Measurements from ENCODE around the gene LYRM7. TPM values are rescaled to one million over a fixed set of nuclear protein-coding genes. Genes with fewer than 3 reads are reported as not detected.
"Not testable (repeated sequence)": the region's sequence is repeated elsewhere in the genome, so short reads cannot be mapped to it uniquely, and the experiment has no call there.

The LYRM7 gene
- total RNA-seq, result 5.5 TPM
- long read RNA-seq, full-length matches to known transcripts, result 12 of 18 reads
- long read RNA-seq, partial matches to known transcripts, result 1 of 18 reads
- long read RNA-seq, other reads (novel, unspliced or antisense), result 5 of 18 reads

DNA sequence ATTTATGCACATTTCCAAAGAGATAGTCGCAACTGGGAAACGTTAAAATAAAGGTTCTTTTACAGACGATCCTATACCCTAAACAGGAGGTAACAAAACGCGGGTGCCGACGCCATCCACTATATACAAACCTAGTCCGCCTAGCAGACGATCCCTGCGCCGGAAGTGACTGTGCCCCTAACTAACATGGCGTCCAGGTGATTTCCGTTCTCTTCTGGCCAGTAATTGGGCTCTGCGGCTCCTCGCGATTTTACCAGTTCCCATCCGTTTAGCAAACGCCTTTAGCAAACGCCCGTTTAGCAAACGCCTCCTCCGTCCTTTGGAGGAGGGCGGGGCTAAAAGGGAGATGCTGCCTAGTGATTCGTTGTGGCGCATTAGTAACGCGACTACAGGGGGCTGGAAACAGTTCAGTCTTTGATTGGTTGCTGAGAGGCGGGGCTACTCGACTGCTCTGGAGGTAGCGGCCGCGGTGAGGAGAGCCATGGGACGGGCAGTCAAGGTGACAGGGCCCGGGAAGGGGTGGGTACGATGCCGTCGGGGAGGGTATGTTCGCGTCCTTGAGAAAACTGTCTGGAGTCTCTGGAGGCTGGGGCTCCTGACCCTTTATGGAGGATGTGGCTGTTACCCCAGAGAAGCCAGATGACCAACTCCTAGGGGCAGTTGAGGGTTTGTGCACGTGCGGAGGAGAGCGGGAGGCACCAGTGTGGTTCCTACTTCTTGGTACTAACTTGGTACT is at the start of gene LYRM7:
TSS of gene LYRM7 (plus strand) at position 405 of the 736 bp plus-strand sequence. CDS start at position 482, 77 bp downstream.
- TF ChIP-seq, protein P1, sequence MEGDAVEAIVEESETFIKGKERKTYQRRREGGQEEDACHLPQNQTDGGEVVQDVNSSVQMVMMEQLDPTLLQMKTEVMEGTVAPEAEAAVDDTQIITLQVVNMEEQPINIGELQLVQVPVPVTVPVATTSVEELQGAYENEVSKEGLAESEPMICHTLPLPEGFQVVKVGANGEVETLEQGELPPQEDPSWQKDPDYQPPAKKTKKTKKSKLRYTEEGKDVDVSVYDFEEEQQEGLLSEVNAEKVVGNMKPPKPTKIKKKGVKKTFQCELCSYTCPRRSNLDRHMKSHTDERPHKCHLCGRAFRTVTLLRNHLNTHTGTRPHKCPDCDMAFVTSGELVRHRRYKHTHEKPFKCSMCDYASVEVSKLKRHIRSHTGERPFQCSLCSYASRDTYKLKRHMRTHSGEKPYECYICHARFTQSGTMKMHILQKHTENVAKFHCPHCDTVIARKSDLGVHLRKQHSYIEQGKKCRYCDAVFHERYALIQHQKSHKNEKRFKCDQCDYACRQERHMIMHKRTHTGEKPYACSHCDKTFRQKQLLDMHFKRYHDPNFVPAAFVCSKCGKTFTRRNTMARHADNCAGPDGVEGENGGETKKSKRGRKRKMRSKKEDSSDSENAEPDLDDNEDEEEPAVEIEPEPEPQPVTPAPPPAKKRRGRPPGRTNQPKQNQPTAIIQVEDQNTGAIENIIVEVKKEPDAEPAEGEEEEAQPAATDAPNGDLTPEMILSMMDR (IDR thresholded peaks at IDR 0.05), result no peak
- Histone ChIP-seq H3K4me3 (peak within 1 kb of the TSS; percentile 64), H3K36me3 (no peaks in the 10 kb centered on the region), H3K9me3 (no peaks in the 10 kb centered on the region), H3K27ac (peak within 1 kb of the TSS; percentile 73), H3K4me1 (peaks cover 25% of the 10 kb centered on the region), H3K27me3 (ENCODE audit: low read depth) (no peaks in the 10 kb centered on the region)
- intact Hi-C loops (cut with DNase I), result no loop called here
- ATAC-seq (peak; percentile 99), DNase-seq (peak; percentile 97)

DNA sequence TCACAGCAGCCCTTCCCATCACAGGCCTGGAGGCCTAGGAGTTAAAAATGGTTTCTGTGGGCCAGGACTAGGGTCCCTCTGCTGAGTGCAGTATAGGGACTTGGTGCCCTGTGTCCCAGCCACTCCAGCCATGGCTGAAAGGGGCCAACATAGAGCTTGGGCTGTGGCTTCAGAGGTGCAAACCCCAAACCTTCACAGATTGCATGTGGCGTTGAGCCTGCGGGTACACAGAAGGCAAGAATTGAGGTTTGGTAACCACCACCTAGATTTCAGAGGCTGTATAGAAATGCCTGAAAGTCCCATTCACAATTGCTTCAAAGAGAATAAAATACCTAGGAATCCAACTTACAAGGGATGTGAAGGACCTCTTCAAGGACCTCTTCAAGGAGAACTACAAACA is 43.5 kb upstream of the LYRM7 start:
- DNase-seq; H3K4me3 ChIP-seq; H3K27ac ChIP-seq; intact Hi-C loops (cut with DNase I); ATAC-seq; H3K9me3 ChIP-seq; H3K4me1 ChIP-seq; H3K36me3 ChIP-seq; H3K27me3 ChIP-seq (ENCODE audit: low read depth): not testable (repeated sequence)

DNA sequence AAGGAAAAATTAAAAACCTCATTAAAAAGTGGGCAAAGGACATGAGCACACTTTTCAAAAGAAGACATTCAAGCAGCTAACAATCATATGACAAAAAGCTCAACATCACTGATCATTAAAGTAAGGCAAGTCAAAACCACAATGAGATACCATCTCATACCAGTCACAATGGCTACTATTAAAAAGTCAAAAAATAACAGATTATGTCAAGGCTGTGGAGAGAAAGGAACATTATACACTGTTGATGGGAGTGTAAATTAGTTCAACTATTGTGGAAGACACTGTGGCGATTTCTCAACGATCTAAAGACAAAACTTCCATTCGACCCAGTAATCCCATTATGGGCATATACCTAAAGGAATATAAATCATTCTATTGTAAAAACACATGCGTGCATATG is 41.4 kb upstream of the LYRM7 start:
- Histone ChIP-seq H3K27ac (no peak overlapping the region), H3K27me3 (ENCODE audit: low read depth) (no peaks in the 10 kb centered on the region), H3K4me1 (no peaks in the 10 kb centered on the region), H3K36me3 (no peaks in the 10 kb centered on the region), H3K9me3 (no peaks in the 10 kb centered on the region), H3K4me3 (no peak overlapping the region)
- intact Hi-C loops (cut with DNase I), result no loop called here
- TF ChIP-seq, protein P1 (IDR thresholded peaks at IDR 0.05), result no peak
- ATAC-seq, result no peak
- no peak for DNase-seq

DNA sequence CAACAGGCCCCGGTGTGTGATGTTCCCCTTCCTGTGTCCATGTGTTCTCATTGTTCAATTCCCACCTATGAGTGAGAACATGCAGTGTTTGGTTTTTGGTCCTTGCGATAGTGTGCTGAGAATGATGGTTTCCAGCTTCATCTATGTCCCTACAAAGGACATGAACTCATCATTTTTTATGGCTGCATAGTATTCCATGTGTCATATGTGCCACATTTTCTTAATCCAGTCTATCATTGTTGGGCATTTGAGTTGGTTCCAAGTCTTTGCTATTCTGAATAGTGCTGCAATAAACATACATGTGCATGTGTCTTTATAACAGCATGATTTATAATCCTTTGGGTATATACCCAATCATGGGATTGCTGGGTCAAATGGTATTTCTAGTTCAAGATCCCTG is 37.7 kb upstream of the LYRM7 start:
- H3K36me3 ChIP-seq; H3K9me3 ChIP-seq; H3K4me1 ChIP-seq; ATAC-seq; H3K4me3 ChIP-seq; H3K27me3 ChIP-seq (ENCODE audit: low read depth); H3K27ac ChIP-seq; DNase-seq; intact Hi-C loops (cut with DNase I): not testable (repeated sequence)

DNA sequence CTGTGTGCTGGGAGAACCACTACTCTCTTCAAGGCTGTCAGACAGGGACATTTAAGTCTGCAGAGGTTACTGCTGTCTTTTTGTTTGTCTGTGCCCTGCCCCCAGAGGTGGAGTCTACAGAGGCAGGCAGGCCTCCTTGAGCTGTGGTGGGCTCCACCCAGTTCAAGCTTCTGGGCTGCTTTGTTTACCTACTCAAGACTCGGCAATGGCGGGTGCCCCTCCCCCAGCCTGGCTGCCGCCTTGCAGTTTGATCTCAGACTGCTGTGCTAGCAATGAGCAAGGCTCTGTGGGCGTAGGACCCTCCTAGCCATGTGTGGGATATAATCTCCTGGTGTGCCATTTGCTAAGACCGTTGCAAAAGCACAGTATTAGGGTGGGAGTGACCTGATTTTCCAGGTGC is 32.3 kb upstream of the LYRM7 start:
- H3K4me1 ChIP-seq; H3K4me3 ChIP-seq; H3K27ac ChIP-seq; intact Hi-C loops (cut with DNase I); H3K27me3 ChIP-seq (ENCODE audit: low read depth); ATAC-seq; H3K9me3 ChIP-seq; DNase-seq; H3K36me3 ChIP-seq: not testable (repeated sequence)

DNA sequence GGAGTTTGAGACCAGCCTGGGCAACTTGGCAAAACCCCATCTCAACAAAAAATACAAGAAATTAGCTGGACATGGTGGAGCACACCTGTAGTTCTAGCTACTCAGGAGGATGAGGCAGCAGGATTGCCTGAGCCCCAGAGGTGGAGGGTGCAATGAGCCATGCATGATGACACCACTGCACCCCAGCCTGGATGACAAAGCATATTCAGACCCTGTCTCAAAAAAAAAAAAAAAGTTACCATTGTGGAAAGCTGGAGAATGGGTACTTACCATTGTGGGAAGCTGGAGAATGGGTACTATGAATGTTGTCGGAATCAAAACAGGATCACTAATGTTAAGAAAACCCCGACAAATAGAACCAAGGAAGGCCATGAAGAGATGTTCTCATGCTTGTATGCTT is 31.4 kb upstream of the LYRM7 start:
- H3K9me3 ChIP-seq, result no peaks in the 10 kb centered on the region
- no peaks in the 10 kb centered on the region for H3K4me1 ChIP-seq
- TF ChIP-seq, protein P1 (IDR thresholded peaks at IDR 0.05), result no peak
- H3K36me3 ChIP-seq, result no peaks in the 10 kb centered on the region
- H3K27ac ChIP-seq, result no peak overlapping the region
- no peaks in the 10 kb centered on the region for H3K27me3 ChIP-seq (ENCODE audit: low read depth)
- H3K4me3 ChIP-seq, result no peak overlapping the region
- ATAC-seq (no peak), DNase-seq (no peak)
- intact Hi-C loops (cut with DNase I), result no loop called here

DNA sequence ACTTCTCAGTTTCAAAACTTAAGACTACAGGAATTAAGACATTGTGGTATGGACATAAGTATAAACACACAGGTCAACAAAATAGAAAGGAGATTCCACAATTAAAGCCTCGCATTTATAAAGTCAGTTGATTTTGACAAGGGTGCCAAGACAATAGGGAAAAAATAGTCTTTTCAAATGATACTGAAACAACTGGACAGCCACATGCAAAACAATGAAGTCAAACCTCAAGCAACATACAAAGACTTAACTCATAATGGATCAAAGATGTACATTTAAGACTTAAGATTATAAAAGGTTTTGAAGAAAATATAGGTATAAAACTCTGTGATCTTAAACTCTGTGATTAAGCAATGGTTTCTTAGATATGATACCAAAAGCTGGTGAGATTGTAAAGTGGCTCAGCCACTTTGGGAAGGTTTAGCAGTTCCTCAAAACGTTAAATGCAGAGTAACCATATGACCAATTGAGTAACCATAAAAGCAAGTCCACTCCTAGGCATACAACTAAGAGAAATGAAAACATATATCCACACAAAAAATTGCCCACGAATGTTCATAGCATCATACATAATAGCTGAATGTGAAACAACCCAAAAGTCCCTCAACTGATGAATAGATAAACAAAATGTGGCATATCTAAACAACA is 27.6 kb upstream of the LYRM7 start:
- H3K9me3 ChIP-seq, result no peaks in the 10 kb centered on the region
- intact Hi-C loops (cut with DNase I), result no loop called here
- no peak overlapping the region for H3K27ac ChIP-seq
- no peak overlapping the region for H3K4me3 ChIP-seq
- no peaks in the 10 kb centered on the region for H3K27me3 ChIP-seq (ENCODE audit: low read depth)
- H3K36me3 ChIP-seq, result no peaks in the 10 kb centered on the region
- no peaks in the 10 kb centered on the region for H3K4me1 ChIP-seq
- DNase-seq (no peak), ATAC-seq (no peak)
- TF ChIP-seq, protein P1 (IDR thresholded peaks at IDR 0.05), result no peak

Measured in lower lobe of right lung (tissue), 2 donors.